Effector memory CD8-positive, alpha-beta T cell (primary cell): ENCODE data around the gene UBE2N.

Experiments
- ATAC-seq: fragments of 150-1000 bp; cut with Tn5 transposase; replicated peaks from 2 replicates; pipeline ENCODE4 v1.10.0; 2021; ENCODE audit warnings: mild to moderate bottlenecking, moderate library complexity
- DNase-seq, 3 experiments: peaks; one replicate each; pipeline ENCODE4 v3.0.0; 2021
- H3K27ac Mint-ChIP-seq, 2 donors: one replicate each; pipeline ENCODE4 v1.8.0; 2022; ENCODE audit warnings: mild to moderate bottlenecking in 2 of 2, mixed read lengths in 2 of 2, moderate library complexity in 2 of 2
- H3K27me3 Mint-ChIP-seq, 2 donors: one replicate each; pipeline ENCODE4 v1.8.0; 2022; ENCODE audit warnings: mixed read lengths in 2 of 2
- H3K36me3 Mint-ChIP-seq: one replicate; pipeline ENCODE4 v1.8.0; 2022; ENCODE audit warnings: mild to moderate bottlenecking, moderate library complexity, mixed read lengths; ENCODE audit not compliant: insufficient read depth
- H3K4me1 Mint-ChIP-seq, 2 donors: one replicate each; pipeline ENCODE4 v1.8.0; 2022; ENCODE audit warnings: low read depth in 2 of 2, mixed read lengths in 2 of 2
- H3K4me3 Mint-ChIP-seq, 2 donors: one replicate each; pipeline ENCODE4 v1.8.0; 2022; ENCODE audit warnings: mild to moderate bottlenecking in 2 of 2, mixed read lengths in 2 of 2, moderate library complexity in 2 of 2
- H3K9me3 Mint-ChIP-seq, 2 donors: one replicate each; pipeline ENCODE4 v1.8.0; 2022; ENCODE audit warnings: mixed read lengths in 2 of 2
- total RNA-seq, 9 experiments: gene quantifications; one replicate each; lab custom pipeline; 2026; lab: John Stamatoyannopoulos, UW

UBE2N gene
- total RNA-seq, result 46.8 to 188 (median 83.9) reads per million in 9 experiments

GRCh38 chr12:93441617-93442410 is at the start of gene UBE2N:
Gene UBE2N (minus strand): TSS chr12:93441947. CDS start chr12:93441884, 63 bp downstream.
- ATAC-seq, result peak; percentile 85
- no peaks in the 10 kb centered on the region for H3K9me3 Mint-ChIP-seq
- H3K4me1 Mint-ChIP-seq, result peaks cover 40 to 46% of the 10 kb centered on the region in 2 donors
- peaks cover 16% of the 10 kb centered on the region for H3K36me3 Mint-ChIP-seq
- no peaks in the 10 kb centered on the region for H3K27me3 Mint-ChIP-seq
- H3K27ac Mint-ChIP-seq, result peak within 1 kb of the TSS; percentile 96 to 97
- DNase-seq, result peak; percentile 97
- peak within 1 kb of the TSS; percentile 95 to 98 for H3K4me3 Mint-ChIP-seq

GRCh38 chr12:93484315-93484981 is 42.7 kb upstream of the UBE2N start:
- DNase-seq, result no peak
- H3K4me1 Mint-ChIP-seq, result no peaks in the 10 kb centered on the region
- H3K36me3 Mint-ChIP-seq, result peaks cover 41% of the 10 kb centered on the region
- no peak overlapping the region for H3K4me3 Mint-ChIP-seq
- no peaks in the 10 kb centered on the region for H3K9me3 Mint-ChIP-seq
- H3K27ac Mint-ChIP-seq, result no peak overlapping the region
- no peak for ATAC-seq
- H3K27me3 Mint-ChIP-seq, result no peaks in the 10 kb centered on the region

- H3K36me3 Mint-ChIP-seq, result peaks cover 42% of the 10 kb centered on the region
- H3K9me3 Mint-ChIP-seq, result no peaks in the 10 kb centered on the region
- DNase-seq (no peak), ATAC-seq (no peak)
- H3K4me1 Mint-ChIP-seq, result no peaks in the 10 kb centered on the region
- no peaks in the 10 kb centered on the region for H3K27me3 Mint-ChIP-seq
- H3K27ac Mint-ChIP-seq, result no peak overlapping the region
- no peak overlapping the region for H3K4me3 Mint-ChIP-seq
Measured at GRCh38 chr12:93483151-93483807, 41.5 kb upstream of the UBE2N start.

GRCh38 chr12:93482721-93483120 is 41.0 kb upstream of the UBE2N start:
- H3K9me3 Mint-ChIP-seq, result no peaks in the 10 kb centered on the region
- H3K27ac Mint-ChIP-seq, result no peak overlapping the region
- H3K4me3 Mint-ChIP-seq, result no peak overlapping the region
- H3K27me3 Mint-ChIP-seq, result no peaks in the 10 kb centered on the region
- DNase-seq, result no peak
- H3K4me1 Mint-ChIP-seq, result no peaks in the 10 kb centered on the region
- no peak for ATAC-seq
- peaks cover 42% of the 10 kb centered on the region for H3K36me3 Mint-ChIP-seq

- Mint-ChIP-seq H3K9me3 (no peaks in the 10 kb centered on the region), H3K4me3 (no peak overlapping the region), H3K4me1 (peaks cover 0 to 4% of the 10 kb centered on the region in 2 donors), H3K27ac (no peak overlapping the region), H3K27me3 (no peaks in the 10 kb centered on the region), H3K36me3 (peaks cover 37% of the 10 kb centered on the region)
- no peak for ATAC-seq
- DNase-seq, result no peak
Measured at GRCh38 chr12:93476555-93476954, 34.8 kb upstream of the UBE2N start.

GRCh38 chr12:93469386-93469785 is 27.6 kb upstream of the UBE2N start:
- peaks cover 22% of the 10 kb centered on the region for H3K36me3 Mint-ChIP-seq
- H3K4me1 Mint-ChIP-seq, result peaks cover 16 to 20% of the 10 kb centered on the region in 2 donors
- ATAC-seq (no peak), DNase-seq (no peak)
- H3K27ac Mint-ChIP-seq, result no peak overlapping the region
- no peaks in the 10 kb centered on the region for H3K27me3 Mint-ChIP-seq
- peak overlapping the region in 1 of 2 donors; percentile 48 for H3K4me3 Mint-ChIP-seq
- no peaks in the 10 kb centered on the region for H3K9me3 Mint-ChIP-seq

GRCh38 chr12:93468008-93468371 is 26.2 kb upstream of the UBE2N start:
- ATAC-seq, result no peak
- peaks cover 16 to 20% of the 10 kb centered on the region in 2 donors for H3K4me1 Mint-ChIP-seq
- no peaks in the 10 kb centered on the region for H3K27me3 Mint-ChIP-seq
- H3K36me3 Mint-ChIP-seq, result peaks cover 17% of the 10 kb centered on the region
- peak in 1 of 3 experiments; percentile 1 for DNase-seq
- peak overlapping the region; percentile 88 to 89 for H3K4me3 Mint-ChIP-seq
- peak overlapping the region; percentile 93 to 96 for H3K27ac Mint-ChIP-seq
- no peaks in the 10 kb centered on the region for H3K9me3 Mint-ChIP-seq

GRCh38 chr12:93467351-93468007 is 25.7 kb upstream of the UBE2N start, which contains the start of gene MRPL42:
Gene MRPL42 (plus strand): TSS chr12:93467514. CDS start chr12:93469286, 1,772 bp downstream.
- Mint-ChIP-seq H3K27ac (peak within 1 kb of the TSS; percentile 93 to 96), H3K27me3 (no peaks in the 10 kb centered on the region), H3K9me3 (no peaks in the 10 kb centered on the region), H3K4me1 (peaks cover 16 to 20% of the 10 kb centered on the region in 2 donors), H3K36me3 (peaks cover 16% of the 10 kb centered on the region), H3K4me3 (peak within 1 kb of the TSS; percentile 88 to 89)
- ATAC-seq (peak; percentile 92), DNase-seq (peak; percentile 92 to 97 (median 93))

GRCh38 chr12:93466625-93467350 is 25.0 kb upstream of the UBE2N start:
- Mint-ChIP-seq H3K27me3 (no peaks in the 10 kb centered on the region), H3K27ac (peak overlapping the region; percentile 93 to 96), H3K9me3 (no peaks in the 10 kb centered on the region), H3K36me3 (peaks cover 16% of the 10 kb centered on the region), H3K4me3 (peak overlapping the region; percentile 88 to 89), H3K4me1 (peaks cover 16 to 20% of the 10 kb centered on the region in 2 donors)
- ATAC-seq (no peak), DNase-seq (no peak)

GRCh38 chr12:93465841-93466240 is 24.1 kb upstream of the UBE2N start:
- H3K4me1 Mint-ChIP-seq, result peaks cover 16 to 18% of the 10 kb centered on the region in 2 donors
- no peaks in the 10 kb centered on the region for H3K27me3 Mint-ChIP-seq
- no peak for DNase-seq
- H3K36me3 Mint-ChIP-seq, result peaks cover 12% of the 10 kb centered on the region
- H3K4me3 Mint-ChIP-seq, result peak overlapping the region; percentile 18 to 45
- no peak overlapping the region for H3K27ac Mint-ChIP-seq
- no peaks in the 10 kb centered on the region for H3K9me3 Mint-ChIP-seq
- no peak for ATAC-seq

- H3K27ac Mint-ChIP-seq, result no peak overlapping the region
- H3K36me3 Mint-ChIP-seq, result no peaks in the 10 kb centered on the region
Measured at GRCh38 chr12:93461503-93461902, 19.8 kb upstream of the UBE2N start.

GRCh38 chr12:93460902-93461301 is 19.2 kb upstream of the UBE2N start:
- H3K27me3 Mint-ChIP-seq, result no peaks in the 10 kb centered on the region
- no peak overlapping the region for H3K27ac Mint-ChIP-seq
- DNase-seq, result no peak
- no peaks in the 10 kb centered on the region for H3K4me1 Mint-ChIP-seq
- no peak for ATAC-seq
- H3K9me3 Mint-ChIP-seq, result no peaks in the 10 kb centered on the region
- no peaks in the 10 kb centered on the region for H3K36me3 Mint-ChIP-seq
- no peak overlapping the region for H3K4me3 Mint-ChIP-seq

More at GRCh38 chr12:93461503-93461902, 19.8 kb upstream of the UBE2N start:
- ATAC-seq, result no peak
- no peaks in the 10 kb centered on the region for H3K4me1 Mint-ChIP-seq
- DNase-seq, result no peak
- H3K4me3 Mint-ChIP-seq, result no peak overlapping the region
- H3K27me3 Mint-ChIP-seq, result no peaks in the 10 kb centered on the region
- no peaks in the 10 kb centered on the region for H3K9me3 Mint-ChIP-seq
